Ishikawa (cell line): Measurements from ENCODE around the gene THEM4.

ENCODE experiments used
- CEBPB ChIP-seq: IDR thresholded peaks from 2 replicates; pipeline ENCODE4 v1.6.1; 2012
- CREB1 ChIP-seq: IDR thresholded peaks from 2 replicates; pipeline ENCODE4 v1.6.1; 2012; ENCODE audit warnings: low read depth
- EGR1 ChIP-seq: IDR thresholded peaks from 2 replicates; pipeline ENCODE4 v1.6.1; 2012
- EP300 ChIP-seq: IDR thresholded peaks from 2 replicates; pipeline ENCODE4 v1.6.1; 2012; ENCODE audit warnings: borderline replicate concordance
- FOXM1 ChIP-seq: IDR thresholded peaks from 2 replicates; pipeline ENCODE4 v1.6.1; 2012; ENCODE audit warnings: low read depth, borderline replicate concordance
- NFIC ChIP-seq: IDR thresholded peaks from 2 replicates; pipeline ENCODE4 v1.6.1; 2012
- RAD21 ChIP-seq: IDR thresholded peaks from 2 replicates; pipeline ENCODE4 v1.6.1; 2012; ENCODE audit warnings: low read depth
- REST ChIP-seq: IDR thresholded peaks from 2 replicates; pipeline ENCODE4 v1.6.1; 2012; ENCODE audit warnings: low read depth, mild to moderate bottlenecking
- TAF1 ChIP-seq: IDR thresholded peaks from 2 replicates; pipeline ENCODE4 v1.6.1; 2012; ENCODE audit warnings: low read depth, mild to moderate bottlenecking
- TCF12 ChIP-seq: IDR thresholded peaks from 2 replicates; pipeline ENCODE4 v1.6.1; 2012; ENCODE audit warnings: low read depth
- TEAD4 ChIP-seq: IDR thresholded peaks from 2 replicates; pipeline ENCODE4 v1.6.1; 2012
- YY1 ChIP-seq: IDR thresholded peaks from 2 replicates; pipeline ENCODE4 v1.6.1; 2012; ENCODE audit warnings: low read depth
- ZBTB7A ChIP-seq: IDR thresholded peaks from 2 replicates; pipeline ENCODE4 v1.6.1; 2012; ENCODE audit warnings: low read depth
- TF ChIP-seq, protein P1 (sequence below): IDR thresholded peaks from 2 replicates; pipeline ENCODE4 v1.6.1; 2012
- TF ChIP-seq, protein P2 (sequence below): IDR thresholded peaks from 2 replicates; pipeline ENCODE4 v1.6.1; 2012

The THEM4 gene

DNA sequence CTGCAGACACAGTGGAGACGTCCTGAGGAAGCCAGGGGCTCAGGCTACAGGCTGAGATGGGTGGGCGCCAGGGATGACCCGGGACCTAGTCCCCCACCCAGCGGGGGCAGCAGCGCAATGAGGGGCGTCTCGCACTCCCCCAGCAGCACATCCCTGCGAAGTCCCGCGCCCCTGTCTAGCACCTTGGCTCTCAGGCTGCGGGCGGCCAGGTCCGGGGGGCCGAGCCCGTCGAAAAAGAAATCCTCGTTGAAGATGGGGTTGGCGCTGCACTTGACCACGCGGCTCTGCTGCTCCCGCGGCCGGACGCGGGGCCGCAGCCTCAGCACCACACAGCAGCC is 71.5 kb downstream of the THEM4 start:
- no peak for TF ChIP-seq REST
- TF ChIP-seq FOXM1 = no peak
- TF ChIP-seq, protein P1, sequence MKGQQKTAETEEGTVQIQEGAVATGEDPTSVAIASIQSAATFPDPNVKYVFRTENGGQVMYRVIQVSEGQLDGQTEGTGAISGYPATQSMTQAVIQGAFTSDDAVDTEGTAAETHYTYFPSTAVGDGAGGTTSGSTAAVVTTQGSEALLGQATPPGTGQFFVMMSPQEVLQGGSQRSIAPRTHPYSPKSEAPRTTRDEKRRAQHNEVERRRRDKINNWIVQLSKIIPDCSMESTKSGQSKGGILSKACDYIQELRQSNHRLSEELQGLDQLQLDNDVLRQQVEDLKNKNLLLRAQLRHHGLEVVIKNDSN = no peak
- TF ChIP-seq TCF12 = no peak
- no peak for TF ChIP-seq CREB1
- no peak for TF ChIP-seq EGR1
- TF ChIP-seq TAF1 = no peak
- TF ChIP-seq, protein P2, sequence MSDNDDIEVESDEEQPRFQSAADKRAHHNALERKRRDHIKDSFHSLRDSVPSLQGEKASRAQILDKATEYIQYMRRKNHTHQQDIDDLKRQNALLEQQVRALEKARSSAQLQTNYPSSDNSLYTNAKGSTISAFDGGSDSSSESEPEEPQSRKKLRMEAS = no peak
- no peak for TF ChIP-seq NFIC
- no peak for TF ChIP-seq EP300
- TF ChIP-seq YY1 = no peak
- no peak for TF ChIP-seq RAD21
- TF ChIP-seq TEAD4 = no peak
- no peak for TF ChIP-seq ZBTB7A
- no peak for TF ChIP-seq CEBPB

- no peak for TF ChIP-seq CREB1
Observed at GRCh38 chr1:151837197-151837596, 72.1 kb downstream of the THEM4 start.

DNA sequence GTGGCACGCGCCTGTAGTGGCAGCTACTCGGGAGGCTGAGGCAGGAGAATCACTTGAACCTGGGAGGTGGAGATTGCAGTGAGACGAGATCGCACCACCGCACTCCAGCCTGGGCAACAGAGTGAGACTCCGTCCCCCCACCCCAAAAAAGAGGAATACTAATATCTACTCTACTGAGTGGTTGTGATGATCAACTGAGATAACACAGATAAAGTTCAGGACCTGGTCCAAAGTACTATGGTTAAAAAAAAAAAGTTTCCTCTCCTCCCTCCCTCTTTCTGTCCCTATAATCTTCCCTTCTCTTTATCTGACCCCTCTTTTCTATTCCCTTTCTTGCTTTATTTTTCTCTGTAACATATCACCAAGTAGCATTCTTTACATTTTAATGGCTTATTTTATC is 73.7 kb downstream of the THEM4 start:
- TF ChIP-seq, protein P1 = no peak
- TF ChIP-seq, protein P2 = no peak
- TF ChIP-seq FOXM1 = no peak
- no peak for TF ChIP-seq ZBTB7A
- TF ChIP-seq YY1 = no peak
- no peak for TF ChIP-seq REST
- no peak for TF ChIP-seq EGR1
- TF ChIP-seq CREB1 = no peak
- no peak for TF ChIP-seq NFIC
- no peak for TF ChIP-seq RAD21

GRCh38 chr1:151834239-151834638 is 75.1 kb downstream of the THEM4 start:
- TF ChIP-seq TAF1 (no peak), REST (no peak), CREB1 (no peak), TEAD4 (no peak), ZBTB7A (no peak), EGR1 (no peak), FOXM1 (no peak), CEBPB (no peak), RAD21 (no peak), NFIC (no peak), TCF12 (no peak), YY1 (no peak), EP300 (no peak)
- TF ChIP-seq, protein P2 = no peak
- TF ChIP-seq, protein P1 = no peak
